Measurements from ENCODE around the gene USH1C. TPM values are rescaled to one million over a fixed set of nuclear protein-coding genes. Genes with fewer than 3 reads are reported as not detected.

The USH1C gene
- total and polyA plus RNA-seq, 9 of the 15 experiments (the other 6 are each of a cell fraction or from before 2014, with no cell fraction given): 0.04 TPM; not detected in 8

GRCh38 chr11:17552392-17553248 lies 8.4 kb upstream of the USH1C start:
- in situ Hi-C loops (cut with MboI): no loop called here
- intact Hi-C loops (cut with micrococcal nuclease): no loop called here
- FAIRE-seq (no peak), ATAC-seq (no peak), DNase-seq (ENCODE audit: extremely low read depth in 1 of 4, low spot score in 3 of 4) (no peak)
- TF ChIP-seq RBM39 (optimal IDR thresholded peaks at IDR 0.05; ENCODE audit: low read depth, low read length) (no peak), FOXA3 (CRISPR knock-in tag; conservative IDR thresholded peaks at IDR 0.05 in 1 of 2, IDR thresholded peaks at IDR 0.05 in 1 of 2) (no peak), RBFOX2 (IDR thresholded peaks at IDR 0.05; ENCODE audit: low read depth, low read length) (no peak), SMARCA5 (IDR thresholded peaks at IDR 0.05) (no peak), RBM25 (IDR thresholded peaks at IDR 0.05; ENCODE audit: low read depth, low read length, severe bottlenecking) (no peak), EP400 (IDR thresholded peaks at IDR 0.05) (no peak), ZNF609 (CRISPR knock-in tag; IDR thresholded peaks at IDR 0.05; ENCODE audit: borderline replicate concordance) (no peak)
- Histone ChIP-seq H3K27ac (ENCODE audit: extremely low read depth, low read depth, low read length) (no peak overlapping the region), H3K4me2 (ENCODE audit: insufficient read depth, low read length) (no peak overlapping the region), H3K79me2 (ENCODE audit: control insufficient read depth, insufficient read depth, low read length) (no peaks in the 10 kb centered on the region), H3K9me1 (ENCODE audit: control insufficient read depth, insufficient read depth, low read length) (no peaks in the 10 kb centered on the region), H3K27me3 (ENCODE audit: control insufficient read depth in 2 of 2, insufficient read depth in 2 of 2, low read length in 2 of 2) (peaks cover under 1 to 25% of the 10 kb centered on the region in 2 experiments; a peak in 2 of 5 replicates), H3K4me3 (no peak overlapping the region), H3K9me3 (replicated peaks; ENCODE audit: control insufficient read depth, insufficient read depth, low read depth, low read length) (no peaks in the 10 kb centered on the region), H3K9ac (ENCODE audit: insufficient read depth in 1 of 2, low read depth in 2 of 2, low read length in 2 of 2) (no peak overlapping the region), H4K20me1 (replicated peaks; ENCODE audit: control insufficient read depth, insufficient read depth, low read length) (0 out of 2 replicates have a peak, but pooled peaks cover 6% of the 10 kb centered on the region), H3K4me1 (replicated peaks in 1 of 2; ENCODE audit: control insufficient read depth in 2 of 2, insufficient read depth in 2 of 2, low read length in 2 of 2) (peaks cover 0 to 3% of the 10 kb centered on the region in 2 experiments; a peak in 2 of 5 replicates), H2AFZ (ENCODE audit: low read depth, low read length) (no peak overlapping the region), H3K36me3 (ENCODE audit: control insufficient read depth, insufficient read depth, low read length) (no peaks in the 10 kb centered on the region)
- 6% methylated on average over 10 of the region's 10 CpGs for WGBS (ENCODE audit: insufficient coverage, low coverage, missing lambda C conversion rate)
- no TSS peak for BruUV-seq (replicated peaks)
- ChIA-PET CTCF (ENCODE audit: low intra/inter-chr PET ratio) (no interaction called here), POLR2A (interaction anchor here (1.8 kb wide), 1 partner anchor 10 kb away, joined by 3 read pairs; no protein-coding TSS in a partner anchor)
